Type B pancreatic cell (in vitro differentiated cells): ENCODE data around the gene DYNC1I2. TPM values are rescaled to one million over a fixed set of nuclear protein-coding genes. Genes with fewer than 3 reads are reported as not detected.

Experiments used
- DNase-seq: peaks from one replicate; pipeline ENCODE4 v3.0.0; 2021; ENCODE audit warnings: mixed read lengths; ENCODE audit not compliant: unreplicated experiment; ENCODE audit errors: extremely low spot score
- H3K27ac Mint-ChIP-seq: 2 replicates; pipeline ENCODE4 v1.8.0; 2021; ENCODE audit warnings: mild to moderate bottlenecking, mixed read lengths
- H3K27me3 Mint-ChIP-seq: 2 replicates; pipeline ENCODE4 v1.8.0; 2021; ENCODE audit warnings: mixed read lengths
- H3K36me3 Mint-ChIP-seq: 2 replicates; pipeline ENCODE4 v1.8.0; 2021; ENCODE audit warnings: mixed read lengths
- H3K4me1 Mint-ChIP-seq: one replicate; pipeline ENCODE4 v1.8.0; 2021; ENCODE audit warnings: mixed read lengths; ENCODE audit not compliant: unreplicated experiment
- H3K4me3 Mint-ChIP-seq: 2 replicates; pipeline ENCODE4 v1.8.0; 2021; ENCODE audit warnings: mild to moderate bottlenecking, mixed read lengths
- H3K9me3 Mint-ChIP-seq: 2 replicates; pipeline ENCODE4 v1.8.0; 2021; ENCODE audit warnings: mixed read lengths
- long read RNA-seq: library from polyadenylated mRNA; unstranded; transcript quantifications from one replicate; pipeline ENCODE4 v2.0.0, GENCODE V29; 2020
- total RNA-seq: library from RNA; stranded (reverse); gene quantifications from 2 replicates; pipeline ENCODE4 v1.2.1, GENCODE V29; 2021; ENCODE audit warnings: low replicate concordance
- TF ChIP-seq, protein P1 (sequence below): fragments of 200-600 bp; sonication (generic); conservative IDR thresholded peaks from 2 replicates; pipeline ENCODE4 v1.5.0; 2021; ENCODE audit warnings: antibody characterized with exemption, mild to moderate bottlenecking

DYNC1I2 gene
- total RNA-seq = 97.3 and 115 TPM in 2 replicates
- long read RNA-seq, transcript DYNC1I2-201 (16 exons, 2,589 nt) = minor isoform, 18 of 89 reads
- long read RNA-seq, transcript DYNC1I2-203 (16 exons, 2,572 nt) = major isoform, 26 of 89 reads
- long read RNA-seq, partial matches to known transcripts = 29 of 89 reads
- long read RNA-seq, other reads (novel, unspliced or antisense) = 9 of 89 reads

DNA sequence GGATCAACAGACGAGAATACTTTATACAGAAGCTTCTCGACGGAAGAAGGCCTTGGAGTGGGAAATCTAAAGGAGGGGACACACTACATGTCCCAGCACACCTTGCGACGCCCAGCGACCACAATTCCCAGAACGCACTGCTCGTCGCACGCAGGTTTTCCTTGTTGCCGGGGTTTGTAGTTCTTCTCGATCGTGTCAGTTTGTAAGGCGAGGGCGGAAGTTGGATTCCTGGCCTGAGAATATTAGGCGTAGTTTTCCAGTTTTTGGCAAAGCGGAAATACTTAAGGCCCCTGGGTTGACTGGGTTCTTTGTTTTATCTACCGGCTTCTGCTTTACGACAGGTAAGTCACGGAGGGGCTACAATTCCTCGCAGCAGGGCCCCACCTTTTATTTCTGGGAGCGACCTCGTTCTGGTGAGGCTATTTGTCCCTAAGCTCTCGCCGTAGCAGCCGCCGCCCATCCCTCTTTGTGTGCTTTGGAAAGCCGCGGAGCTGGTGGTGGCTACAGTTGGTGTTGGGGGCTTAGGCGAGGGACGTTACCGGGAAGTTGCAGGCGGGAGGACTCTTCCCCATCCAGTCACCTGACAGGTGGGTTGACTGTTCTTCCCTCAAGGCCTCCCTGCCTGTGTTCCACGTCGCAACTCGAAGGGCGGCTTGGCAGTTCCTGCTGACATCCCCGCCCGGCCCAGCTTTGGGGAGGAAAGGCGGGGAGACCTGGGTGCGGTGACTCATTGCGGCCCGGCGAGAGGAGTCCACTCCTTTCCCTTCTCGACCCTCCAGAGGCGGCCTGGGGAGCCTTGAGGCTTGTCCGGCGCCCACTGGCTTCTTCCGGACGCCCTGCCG, at the start of gene DYNC1I2:
TSS of gene DYNC1I2 (plus strand) at position 183 of the 842 bp plus-strand sequence. CDS start 2,687 bp downstream, outside the sequence.
- Mint-ChIP-seq H3K36me3 (peaks cover 4% of the 10 kb centered on the region), H3K4me1 (peaks cover 9% of the 10 kb centered on the region), H3K27ac (peak within 1 kb of the TSS; percentile 95), H3K9me3 (no peaks in the 10 kb centered on the region), H3K27me3 (peaks cover 11% of the 10 kb centered on the region), H3K4me3 (peak within 1 kb of the TSS; percentile 91)
- TF ChIP-seq, protein P1, sequence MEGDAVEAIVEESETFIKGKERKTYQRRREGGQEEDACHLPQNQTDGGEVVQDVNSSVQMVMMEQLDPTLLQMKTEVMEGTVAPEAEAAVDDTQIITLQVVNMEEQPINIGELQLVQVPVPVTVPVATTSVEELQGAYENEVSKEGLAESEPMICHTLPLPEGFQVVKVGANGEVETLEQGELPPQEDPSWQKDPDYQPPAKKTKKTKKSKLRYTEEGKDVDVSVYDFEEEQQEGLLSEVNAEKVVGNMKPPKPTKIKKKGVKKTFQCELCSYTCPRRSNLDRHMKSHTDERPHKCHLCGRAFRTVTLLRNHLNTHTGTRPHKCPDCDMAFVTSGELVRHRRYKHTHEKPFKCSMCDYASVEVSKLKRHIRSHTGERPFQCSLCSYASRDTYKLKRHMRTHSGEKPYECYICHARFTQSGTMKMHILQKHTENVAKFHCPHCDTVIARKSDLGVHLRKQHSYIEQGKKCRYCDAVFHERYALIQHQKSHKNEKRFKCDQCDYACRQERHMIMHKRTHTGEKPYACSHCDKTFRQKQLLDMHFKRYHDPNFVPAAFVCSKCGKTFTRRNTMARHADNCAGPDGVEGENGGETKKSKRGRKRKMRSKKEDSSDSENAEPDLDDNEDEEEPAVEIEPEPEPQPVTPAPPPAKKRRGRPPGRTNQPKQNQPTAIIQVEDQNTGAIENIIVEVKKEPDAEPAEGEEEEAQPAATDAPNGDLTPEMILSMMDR = no peak
- DNase-seq = peak; percentile 85

DNA sequence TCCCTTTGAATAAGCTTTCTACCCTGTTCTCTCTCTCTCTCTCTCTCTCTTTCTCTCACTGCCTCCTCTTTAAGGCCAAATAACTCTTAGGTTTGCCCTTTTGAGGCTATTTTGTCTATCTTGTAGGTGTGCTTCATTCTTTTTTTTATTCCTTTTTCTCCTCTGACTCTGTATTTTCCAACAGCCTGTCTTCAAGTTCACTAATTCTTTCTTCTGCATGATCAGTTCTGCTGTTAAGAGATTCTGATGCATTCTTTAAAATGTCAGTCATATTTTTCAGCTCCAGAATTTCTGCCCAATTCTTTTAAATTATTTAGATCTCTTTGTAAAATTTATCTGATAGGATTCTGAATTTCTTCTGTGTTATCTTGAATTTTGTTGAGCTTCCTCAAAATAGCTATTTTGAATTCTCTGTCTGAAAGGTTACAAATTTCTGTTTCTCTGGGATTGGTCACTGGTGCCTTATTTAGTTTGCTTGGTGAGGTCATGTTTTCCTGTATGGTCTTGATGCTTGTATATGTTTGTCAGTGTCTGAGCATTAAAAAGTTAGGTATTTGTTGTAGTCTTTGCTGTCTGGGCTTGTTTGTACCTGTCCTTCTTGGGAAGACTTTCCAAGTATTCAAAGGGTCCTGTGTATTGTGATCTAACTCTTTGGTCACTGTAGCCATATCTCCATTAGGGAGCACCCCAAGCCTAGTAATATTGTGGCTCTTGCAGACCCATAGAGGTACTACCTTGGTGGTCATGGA, 35.4 kb upstream of the DYNC1I2 start:
- no peaks in the 10 kb centered on the region for H3K4me1 Mint-ChIP-seq
- H3K4me3 Mint-ChIP-seq = no peak overlapping the region
- H3K27me3 Mint-ChIP-seq = peaks cover 30% of the 10 kb centered on the region
- DNase-seq = no peak
- no peak overlapping the region for H3K27ac Mint-ChIP-seq
- no peaks in the 10 kb centered on the region for H3K36me3 Mint-ChIP-seq
- TF ChIP-seq, protein P1 = no peak
- peaks cover 5% of the 10 kb centered on the region for H3K9me3 Mint-ChIP-seq

DNA sequence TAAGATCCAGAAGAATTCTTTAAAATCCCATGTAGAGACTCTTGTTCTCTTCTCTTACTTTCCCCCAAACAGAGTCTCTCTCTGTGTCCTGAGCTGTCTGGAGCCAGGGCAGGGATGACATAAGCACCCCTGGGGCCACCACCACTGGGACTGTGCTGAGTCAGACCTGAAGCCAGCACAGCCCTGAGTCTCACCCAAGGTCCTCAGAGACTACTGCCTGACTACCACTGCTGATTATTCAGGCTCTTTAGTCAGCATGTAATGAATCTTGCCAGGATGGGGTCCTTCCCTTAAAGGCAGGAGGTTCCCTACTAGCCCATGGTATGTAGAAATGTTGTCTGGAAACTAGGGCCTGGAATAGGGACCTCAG, 34.9 kb upstream of the DYNC1I2 start:
- TF ChIP-seq, protein P1 = no peak
- H3K36me3 Mint-ChIP-seq = no peaks in the 10 kb centered on the region
- no peak for DNase-seq

DNA sequence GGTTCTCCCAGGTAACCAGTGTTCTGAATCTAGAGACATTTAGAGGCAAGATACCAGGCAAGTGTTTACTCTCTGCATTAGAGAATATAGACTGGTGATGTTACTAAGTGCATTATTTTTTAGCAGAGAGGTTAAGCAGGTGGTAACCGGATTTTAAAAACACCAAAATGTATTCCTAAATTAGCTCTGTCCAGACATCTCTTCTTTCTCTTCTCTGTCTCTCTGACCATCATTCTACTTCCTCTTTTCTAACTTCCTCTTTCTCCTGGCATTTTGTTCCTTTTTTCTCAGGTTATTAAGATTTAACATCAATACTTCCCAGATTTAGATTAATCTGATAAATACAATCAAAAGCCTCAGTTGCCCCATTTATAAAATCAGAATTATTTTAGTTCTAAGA, 31.7 kb upstream of the DYNC1I2 start:
- H3K27ac Mint-ChIP-seq = no peak overlapping the region
- TF ChIP-seq, protein P1 = no peak

More for the DNA sequence above, 34.9 kb upstream of the DYNC1I2 start:
- H3K27me3 Mint-ChIP-seq = peaks cover 35% of the 10 kb centered on the region
- H3K4me3 Mint-ChIP-seq = no peak overlapping the region
- no peaks in the 10 kb centered on the region for H3K4me1 Mint-ChIP-seq
- no peak overlapping the region for H3K27ac Mint-ChIP-seq
- peaks cover 5% of the 10 kb centered on the region for H3K9me3 Mint-ChIP-seq

DNA sequence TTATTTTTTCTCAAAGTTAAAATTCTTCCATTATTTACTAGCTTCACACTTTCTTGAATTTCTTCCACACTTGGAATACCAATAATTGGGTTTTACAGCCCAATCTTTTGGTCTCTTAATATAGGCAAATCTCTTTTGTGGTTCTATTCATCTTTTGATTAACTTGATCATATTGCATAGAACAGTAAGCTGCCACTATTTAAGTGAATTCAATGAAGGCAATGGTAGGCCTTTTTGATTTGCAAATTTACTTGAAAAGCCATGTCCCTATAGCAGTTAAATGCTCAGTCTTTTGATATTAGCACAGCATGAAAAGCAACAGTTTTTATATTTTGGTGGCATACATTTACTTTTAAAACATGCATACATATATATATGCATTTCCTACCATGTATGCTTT, 20.2 kb upstream of the DYNC1I2 start:
- DNase-seq = no peak
- TF ChIP-seq, protein P1 = no peak
- no peak overlapping the region for H3K27ac Mint-ChIP-seq
- peaks cover 21% of the 10 kb centered on the region for H3K27me3 Mint-ChIP-seq
- no peaks in the 10 kb centered on the region for H3K9me3 Mint-ChIP-seq
- H3K4me1 Mint-ChIP-seq = no peaks in the 10 kb centered on the region
- no peak overlapping the region for H3K4me3 Mint-ChIP-seq
- H3K36me3 Mint-ChIP-seq = no peaks in the 10 kb centered on the region

More for the DNA sequence above, 31.7 kb upstream of the DYNC1I2 start:
- Mint-ChIP-seq H3K4me3 (no peak overlapping the region), H3K4me1 (no peaks in the 10 kb centered on the region), H3K9me3 (no peaks in the 10 kb centered on the region), H3K27me3 (peaks cover 34% of the 10 kb centered on the region), H3K36me3 (no peaks in the 10 kb centered on the region)
- no peak for DNase-seq
